K562 (cell line): ENCODE results near the gene NXF1.

ENCODE experiments used
- DNMT1 ChIP-seq: fragments of 450-650 bp; IDR thresholded peaks from 2 replicates; pipeline ENCODE4 v1.6.1; 2016; ENCODE audit warnings: antibody characterized with exemption, mild to moderate bottlenecking
- GATAD2B ChIP-seq: fragments of 450-650 bp; IDR thresholded peaks from 2 replicates; pipeline ENCODE4 v1.6.1; 2017; ENCODE audit warnings: mild to moderate bottlenecking, borderline replicate concordance
- HNRNPH1 ChIP-seq: fragments of 200-400 bp; formaldehyde crosslinking; optimal IDR thresholded peaks from 2 replicates; pipeline ENCODE3; 2017; ENCODE audit warnings: low read depth, mild to moderate bottlenecking, low read length, moderate library complexity
- JUND ChIP-seq, 2 experiments: IDR thresholded peaks; 2 replicates in 1 of 2; 3 replicates in 1 of 2; pipeline ENCODE4 v1.6.1; 2011; ENCODE audit warnings: borderline replicate concordance in 2 of 2, low read depth in 2 of 2, low read length in 2 of 2, improper control_type of control experiment in 1 of 2, missing biosample characterization in 1 of 2, missing genetic modification characterization in 1 of 2, missing genetic modification reagents in 1 of 2
- KAT2B ChIP-seq: IDR thresholded peaks from one replicate; pipeline ENCODE4 v1.6.1; 2012; ENCODE audit warnings: low read depth, mild to moderate bottlenecking, control low read depth, inconsistent platforms, low read length, moderate library complexity
- MEF2D ChIP-seq: conservative IDR thresholded peaks from 2 replicates; pipeline ENCODE4 v1.6.1; 2016; ENCODE audit warnings: low read depth, missing genetic modification characterization, missing compliant biosample characterization
- POLR3A ChIP-seq: IDR thresholded peaks from 2 replicates; pipeline ENCODE4 v1.6.1; 2011; ENCODE audit warnings: borderline replicate concordance, mild to moderate bottlenecking, moderate library complexity; ENCODE audit not compliant: insufficient read length, insufficient read depth; ENCODE audit errors: extremely low read depth
- ZNF780A ChIP-seq: fragments of 250-450 bp; sonication (Bioruptor Pico); IDR thresholded peaks from 2 replicates; pipeline ENCODE4 v1.5.0; 2021; ENCODE audit warnings: mild to moderate bottlenecking
- TF ChIP-seq, protein P1 (sequence below), 3 experiments: IDR thresholded peaks in 2 of 3; conservative IDR thresholded peaks in 1 of 3; 2 replicates each; pipeline ENCODE4 v1.5.1; 2011 to 2012; ENCODE audit warnings: low read length in 3 of 3, mild to moderate bottlenecking in 3 of 3, control low read depth in 2 of 3, improper control_type of control experiment in 1 of 3, inconsistent platforms in 1 of 3, low read depth in 1 of 3, mixed read lengths in 1 of 3, moderate library complexity in 1 of 3; ENCODE audit not compliant: insufficient read depth in 2 of 3
- TF ChIP-seq, protein P2 (sequence below): sonication (generic); formaldehyde crosslinking; IDR thresholded peaks from 2 replicates; pipeline ENCODE4 v1.8.0; 2022; ENCODE audit warnings: mild to moderate bottlenecking, missing genetic modification reagents

DNA sequence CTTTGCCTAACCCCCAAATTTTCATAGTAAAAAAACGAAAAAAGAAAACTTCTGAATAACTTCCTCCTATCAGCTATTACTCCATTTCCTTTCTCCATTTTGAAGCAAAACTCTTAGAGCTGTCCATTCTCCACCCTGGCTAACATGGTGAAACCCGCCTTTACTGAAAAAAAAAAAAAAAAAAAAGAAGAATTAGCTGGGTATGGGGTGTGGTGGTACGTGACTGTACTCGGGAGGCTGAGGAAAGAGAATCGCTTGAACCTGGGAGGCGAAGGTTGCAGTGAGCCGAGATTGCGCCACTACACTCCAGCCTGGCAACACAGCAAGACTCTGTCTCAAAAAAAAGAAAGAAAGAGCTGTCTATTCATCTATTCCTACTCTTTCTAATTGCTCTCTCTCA, 11.3 kb upstream of the NXF1 start:
- TF ChIP-seq JUND (IDR thresholded peaks at IDR 0.05; ENCODE audit: borderline replicate concordance, low read depth, low read length) (no peak), JUND (tag; IDR thresholded peaks at IDR 0.05; ENCODE audit: borderline replicate concordance, low read depth, low read length) (no peak), DNMT1 (no peak), GATAD2B (no peak), ZNF780A (CRISPR knock-in tag) (no peak), KAT2B (no peak), POLR3A (no peak), HNRNPH1 (no peak), MEF2D (tag) (no peak)
- TF ChIP-seq, protein P1, sequence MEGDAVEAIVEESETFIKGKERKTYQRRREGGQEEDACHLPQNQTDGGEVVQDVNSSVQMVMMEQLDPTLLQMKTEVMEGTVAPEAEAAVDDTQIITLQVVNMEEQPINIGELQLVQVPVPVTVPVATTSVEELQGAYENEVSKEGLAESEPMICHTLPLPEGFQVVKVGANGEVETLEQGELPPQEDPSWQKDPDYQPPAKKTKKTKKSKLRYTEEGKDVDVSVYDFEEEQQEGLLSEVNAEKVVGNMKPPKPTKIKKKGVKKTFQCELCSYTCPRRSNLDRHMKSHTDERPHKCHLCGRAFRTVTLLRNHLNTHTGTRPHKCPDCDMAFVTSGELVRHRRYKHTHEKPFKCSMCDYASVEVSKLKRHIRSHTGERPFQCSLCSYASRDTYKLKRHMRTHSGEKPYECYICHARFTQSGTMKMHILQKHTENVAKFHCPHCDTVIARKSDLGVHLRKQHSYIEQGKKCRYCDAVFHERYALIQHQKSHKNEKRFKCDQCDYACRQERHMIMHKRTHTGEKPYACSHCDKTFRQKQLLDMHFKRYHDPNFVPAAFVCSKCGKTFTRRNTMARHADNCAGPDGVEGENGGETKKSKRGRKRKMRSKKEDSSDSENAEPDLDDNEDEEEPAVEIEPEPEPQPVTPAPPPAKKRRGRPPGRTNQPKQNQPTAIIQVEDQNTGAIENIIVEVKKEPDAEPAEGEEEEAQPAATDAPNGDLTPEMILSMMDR (IDR thresholded peaks at IDR 0.05 in 2 of 3, conservative IDR thresholded peaks at IDR 0.05 in 1 of 3; ENCODE audit: insufficient read depth in 2 of 3, low read depth in 1 of 3, low read length in 3 of 3), result no peak
- TF ChIP-seq, protein P2, sequence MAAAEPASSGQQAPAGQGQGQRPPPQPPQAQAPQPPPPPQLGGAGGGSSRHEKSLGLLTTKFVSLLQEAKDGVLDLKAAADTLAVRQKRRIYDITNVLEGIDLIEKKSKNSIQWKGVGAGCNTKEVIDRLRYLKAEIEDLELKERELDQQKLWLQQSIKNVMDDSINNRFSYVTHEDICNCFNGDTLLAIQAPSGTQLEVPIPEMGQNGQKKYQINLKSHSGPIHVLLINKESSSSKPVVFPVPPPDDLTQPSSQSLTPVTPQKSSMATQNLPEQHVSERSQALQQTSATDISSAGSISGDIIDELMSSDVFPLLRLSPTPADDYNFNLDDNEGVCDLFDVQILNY (CRISPR knock-in tag), result no peak
